Fibroblast of the aortic adventitia (primary cell): ENCODE data around the gene RNF213. TPM values are rescaled to one million over a fixed set of nuclear protein-coding genes. Genes with fewer than 3 reads are reported as not detected.

Experiments used
- DNase-seq: peaks from one replicate; pipeline ENCODE4 v3.0.0-alpha.2; 2010; ENCODE audit warnings: low read depth
- H3K4me3 ChIP-seq: 2 replicates; pipeline ENCODE4 v1.5.1; 2011; ENCODE audit warnings: low read depth, mild to moderate bottlenecking, control low read depth, low read length, moderate library complexity
- total RNA-seq: library from RNA; depleted of rRNA; stranded (reverse); fragments of >200 nt; gene quantifications from 2 replicates; pipeline ENCODE4 v1.2.3, GENCODE V29; 2012; ENCODE audit warnings: low replicate concordance
- TF ChIP-seq, protein P1 (sequence below): IDR thresholded peaks from 2 replicates; pipeline ENCODE4 v1.5.1; 2011; ENCODE audit warnings: mild to moderate bottlenecking, low read length, control low read depth, inconsistent platforms; ENCODE audit not compliant: insufficient read depth

Gene RNF213
- total RNA-seq, 1 donor: 143 TPM

DNA sequence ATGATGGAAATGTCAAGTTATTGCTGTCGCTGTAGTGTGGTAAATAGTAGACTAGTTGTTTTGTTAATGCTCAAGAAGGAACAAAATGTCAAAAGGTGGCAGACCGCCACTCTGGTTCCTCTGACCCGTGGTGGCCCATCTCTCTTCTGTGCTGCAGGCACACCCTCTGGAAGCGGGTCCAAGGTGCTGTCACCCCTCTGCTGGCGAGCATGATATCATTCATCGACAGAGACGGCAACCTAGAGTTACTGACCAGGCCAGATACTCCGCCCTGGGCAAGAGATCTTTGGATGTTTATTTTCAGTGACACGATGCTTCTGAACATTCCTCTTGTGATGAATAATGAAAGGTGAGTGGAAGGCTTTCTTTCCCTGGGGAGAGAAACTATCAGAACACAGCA, 97.5 kb downstream of the RNF213 start:
- H3K4me3 ChIP-seq: no peak overlapping the region
- no peak for DNase-seq
- TF ChIP-seq, protein P1, sequence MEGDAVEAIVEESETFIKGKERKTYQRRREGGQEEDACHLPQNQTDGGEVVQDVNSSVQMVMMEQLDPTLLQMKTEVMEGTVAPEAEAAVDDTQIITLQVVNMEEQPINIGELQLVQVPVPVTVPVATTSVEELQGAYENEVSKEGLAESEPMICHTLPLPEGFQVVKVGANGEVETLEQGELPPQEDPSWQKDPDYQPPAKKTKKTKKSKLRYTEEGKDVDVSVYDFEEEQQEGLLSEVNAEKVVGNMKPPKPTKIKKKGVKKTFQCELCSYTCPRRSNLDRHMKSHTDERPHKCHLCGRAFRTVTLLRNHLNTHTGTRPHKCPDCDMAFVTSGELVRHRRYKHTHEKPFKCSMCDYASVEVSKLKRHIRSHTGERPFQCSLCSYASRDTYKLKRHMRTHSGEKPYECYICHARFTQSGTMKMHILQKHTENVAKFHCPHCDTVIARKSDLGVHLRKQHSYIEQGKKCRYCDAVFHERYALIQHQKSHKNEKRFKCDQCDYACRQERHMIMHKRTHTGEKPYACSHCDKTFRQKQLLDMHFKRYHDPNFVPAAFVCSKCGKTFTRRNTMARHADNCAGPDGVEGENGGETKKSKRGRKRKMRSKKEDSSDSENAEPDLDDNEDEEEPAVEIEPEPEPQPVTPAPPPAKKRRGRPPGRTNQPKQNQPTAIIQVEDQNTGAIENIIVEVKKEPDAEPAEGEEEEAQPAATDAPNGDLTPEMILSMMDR: no peak

DNA sequence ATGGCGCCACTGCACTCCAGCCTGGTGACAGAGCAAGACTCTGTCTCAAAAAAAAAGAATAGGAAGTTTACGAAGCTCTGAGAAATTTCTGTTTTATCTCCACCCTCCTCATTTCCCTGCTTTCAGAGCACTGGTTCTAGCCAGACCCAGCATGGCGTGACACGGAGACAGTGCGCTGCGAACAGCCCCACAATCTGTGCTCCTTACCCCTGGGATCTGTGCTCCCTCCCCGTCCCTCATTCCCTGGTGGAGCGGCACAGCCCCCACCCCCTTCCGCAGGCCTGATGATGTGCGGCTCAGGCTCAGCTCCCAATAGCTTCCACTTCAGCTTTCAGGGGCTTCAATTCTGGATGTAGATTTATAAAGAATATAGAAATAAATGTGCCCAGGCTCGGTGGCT, 98.2 kb downstream of the RNF213 start:
- no peak overlapping the region for H3K4me3 ChIP-seq
- TF ChIP-seq, protein P1: no peak
- DNase-seq: no peak

DNA sequence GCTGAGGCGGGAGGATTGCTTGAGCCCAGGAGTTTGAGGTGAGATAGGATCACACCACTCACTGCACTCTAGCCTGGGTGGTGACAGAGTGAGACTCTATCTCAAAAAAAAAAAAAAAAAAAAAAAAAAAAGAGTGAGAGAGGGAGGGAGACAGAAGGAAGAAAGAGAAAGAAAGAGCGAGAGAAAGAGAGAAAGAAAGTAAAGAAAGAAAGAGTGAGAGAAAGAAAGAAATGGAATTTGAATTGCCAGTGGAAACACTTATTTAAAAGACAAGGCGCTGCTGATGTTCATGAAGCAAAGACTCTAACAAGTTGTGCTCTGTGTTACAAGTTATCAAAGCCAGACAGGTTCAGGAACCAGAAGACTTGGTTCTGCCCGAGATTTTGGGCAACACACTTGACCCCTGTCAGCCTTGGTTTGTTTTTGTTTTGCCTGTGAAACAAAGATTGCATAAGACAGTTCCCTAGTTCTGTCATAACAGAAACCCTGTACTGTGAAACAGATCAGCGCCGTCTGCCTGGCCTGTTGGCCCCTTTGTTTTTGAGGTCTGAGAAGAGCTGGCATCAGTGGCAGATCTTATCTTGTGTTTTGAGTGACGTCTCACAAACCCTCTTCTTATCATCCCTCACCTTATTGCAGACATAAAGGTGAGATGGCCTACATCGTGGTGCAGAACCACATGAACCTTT, 98.9 kb downstream of the RNF213 start:
- no peak for DNase-seq
- no peak overlapping the region for H3K4me3 ChIP-seq
- TF ChIP-seq, protein P1: no peak

DNA sequence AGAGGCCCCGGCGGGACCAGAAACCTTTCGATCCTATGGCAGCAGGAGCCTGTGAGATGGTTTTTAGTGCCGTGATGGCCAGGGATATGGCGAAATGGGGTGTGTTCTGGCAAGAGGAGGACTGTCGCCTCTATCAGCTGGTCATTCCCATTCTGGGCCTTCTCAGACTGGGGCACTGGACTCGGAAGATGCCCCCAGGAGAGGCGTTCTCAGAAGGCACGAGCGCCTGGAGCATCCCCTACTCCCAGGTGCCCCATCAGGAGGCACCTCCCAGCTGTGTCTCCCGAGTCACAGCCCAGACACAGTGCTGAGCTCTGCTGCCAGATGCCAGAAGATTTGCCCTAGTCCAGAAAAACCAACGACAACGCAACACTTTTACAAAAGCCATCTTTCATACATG, 99.7 kb downstream of the RNF213 start:
- DNase-seq: no peak
- no peak overlapping the region for H3K4me3 ChIP-seq
- TF ChIP-seq, protein P1: no peak

DNA sequence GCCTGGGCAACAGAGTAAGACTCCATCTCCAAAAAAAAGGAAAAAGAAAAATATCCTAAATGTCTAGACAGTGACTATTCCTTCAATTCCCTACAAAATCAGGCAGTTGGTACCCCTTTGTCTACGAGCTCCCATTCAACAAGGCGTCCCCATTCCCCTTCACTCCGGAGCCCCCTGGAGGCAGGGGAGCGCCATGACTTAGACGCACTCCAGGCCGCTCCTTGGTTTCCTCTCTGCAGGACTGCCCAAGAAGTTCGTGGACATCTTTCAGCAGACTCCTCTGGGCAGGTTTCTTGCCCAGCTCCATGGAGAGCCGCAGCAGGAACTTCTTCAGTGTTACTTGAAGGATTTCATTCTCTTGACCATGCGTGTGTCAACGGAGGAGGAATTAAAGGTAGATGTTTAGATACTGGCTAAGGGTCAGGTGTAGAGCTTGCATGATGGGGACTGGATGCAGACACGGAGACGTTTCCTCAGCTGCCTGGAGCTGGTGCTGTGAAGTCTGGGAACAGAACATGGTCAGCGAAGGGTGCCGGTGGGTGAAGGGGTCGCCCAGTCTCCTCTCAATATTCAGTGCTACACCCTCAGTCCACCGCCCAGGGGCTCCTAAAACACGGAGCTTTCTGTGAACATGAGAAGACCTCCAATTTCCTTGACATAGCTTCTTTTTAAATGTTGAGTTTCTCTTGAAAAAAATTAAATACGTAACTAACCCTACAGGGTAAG, 101.0 kb downstream of the RNF213 start:
- TF ChIP-seq, protein P1: peak; percentile 44
- DNase-seq: no peak
- H3K4me3 ChIP-seq: no peak overlapping the region

DNA sequence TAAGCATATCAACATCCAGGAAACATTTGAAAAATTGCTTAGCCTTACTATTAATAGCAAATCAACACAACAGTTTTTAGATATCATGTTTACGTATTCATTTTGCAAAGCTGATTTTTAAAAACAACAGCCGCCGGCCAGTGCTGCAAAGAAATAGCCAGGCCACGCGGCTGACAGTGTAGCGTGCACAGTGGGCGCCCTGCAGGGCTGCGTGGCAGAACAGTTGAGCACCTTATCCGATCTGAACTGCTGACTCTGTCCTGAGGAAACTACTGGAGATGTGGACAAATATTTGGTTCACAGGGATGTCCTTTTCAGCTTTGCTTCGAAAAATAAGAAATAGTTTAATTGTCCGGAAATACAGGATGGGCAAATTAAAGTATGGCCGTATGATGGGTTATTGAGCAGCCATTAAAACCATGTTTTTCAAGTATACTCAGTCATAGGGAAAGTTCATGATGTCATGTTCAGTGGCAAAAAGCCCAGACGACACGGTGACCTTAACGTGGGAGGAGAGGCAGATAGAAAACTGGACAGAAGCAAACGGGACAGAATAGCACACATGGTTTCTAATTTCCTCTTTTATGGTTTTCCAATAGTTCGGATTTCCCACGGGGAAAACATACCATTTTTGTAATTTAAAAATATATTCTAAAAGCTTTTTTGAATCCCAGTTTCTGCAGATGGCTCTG, 101.9 kb downstream of the RNF213 start:
- DNase-seq: peak; percentile 50
- no peak overlapping the region for H3K4me3 ChIP-seq
- TF ChIP-seq, protein P1: no peak
